ENCODE measurements around the gene FAM234B. TPM values are rescaled to one million over a fixed set of nuclear protein-coding genes. Genes with fewer than 3 reads are reported as not detected.

FAM234B gene
- total and polyA plus RNA-seq, 2 experiments from 2014 or later: 9.5 to 21.1 TPM

- TF ChIP-seq REST (IDR thresholded peaks at IDR 0.05; ENCODE audit: unreplicated experiment) (no peak), ZNF114 (CRISPR knock-in tag; IDR thresholded peaks at IDR 0.05) (no peak), CTCF (conservative IDR thresholded peaks at IDR 0.05; ENCODE audit: low read depth in 2 of 2) (no peak), ZNF331 (CRISPR knock-in tag; IDR thresholded peaks at IDR 0.05; ENCODE audit: low read depth) (no peak), EZH2 (IDR thresholded peaks at IDR 0.05; ENCODE audit: low read depth, unreplicated experiment) (no peak), NANOG (IDR thresholded peaks at IDR 0.05; ENCODE audit: borderline replicate concordance) (no peak)
Measured at GRCh38 chr12:13002301-13003097, 41.7 kb upstream of the FAM234B start (continued).

- Mint-ChIP-seq H3K36me3 (ENCODE audit: low read depth) (peaks cover 5% of the 10 kb centered on the region; the same call in 2 of the 3 replicates), H3K4me1 (peaks cover 39% of the 10 kb centered on the region), H3K27ac (no peak overlapping the region), H3K27me3 (ENCODE audit: insufficient read depth, low read depth, poor library complexity) (peaks cover 26% of the 10 kb centered on the region), H3K9me3 (peaks cover 8% of the 10 kb centered on the region; the same call in 1 of the 3 replicates), H3K4me3 (no peak overlapping the region)
- Histone ChIP-seq H3K27ac (ENCODE audit: low read depth) (no peak overlapping the region), H4K20me1 (replicated peaks; ENCODE audit: insufficient read depth) (no peaks in the 10 kb centered on the region; the same call in 1 of the 2 replicates), H3F3A (replicated peaks; ENCODE audit: low read depth) (0 out of 2 replicates have a peak, but pooled peaks cover 6% of the 10 kb centered on the region), H2AFZ (no peak overlapping the region), H3K4me2 (no peak overlapping the region), H3K27me3 (ENCODE audit: insufficient read depth) (peaks cover 21% of the 10 kb centered on the region), H3K4me1 (ENCODE audit: insufficient read depth) (peaks cover 31% of the 10 kb centered on the region), H3K79me2 (replicated peaks; ENCODE audit: insufficient read depth) (no peaks in the 10 kb centered on the region), H3K9me2 (ENCODE audit: insufficient read depth) (no peaks in the 10 kb centered on the region), H3K4me3 (no peak overlapping the region), H3K36me3 (ENCODE audit: insufficient read depth) (no peaks in the 10 kb centered on the region)
- ATAC-seq (no peak), DNase-seq (ENCODE audit: low spot score) (no peak)
- TF ChIP-seq EZH2 (IDR thresholded peaks at IDR 0.05; ENCODE audit: low read depth, unreplicated experiment) (no peak), POLR2AphosphoS5 (IDR thresholded peaks at IDR 0.05; ENCODE audit: low read depth) (no peak), ZNF114 (CRISPR knock-in tag; IDR thresholded peaks at IDR 0.05) (no peak), CREB1 (CRISPR knock-in tag; IDR thresholded peaks at IDR 0.05; ENCODE audit: low read depth) (no peak), ETS1 (IDR thresholded peaks at IDR 0.05) (no peak), NANOG (IDR thresholded peaks at IDR 0.05; ENCODE audit: borderline replicate concordance) (no peak), REST (IDR thresholded peaks at IDR 0.05; ENCODE audit: unreplicated experiment) (no peak), JUNB (IDR thresholded peaks at IDR 0.05; ENCODE audit: unreplicated experiment) (no peak), EZH2phosphoT487 (IDR thresholded peaks at IDR 0.05; ENCODE audit: unreplicated experiment) (no peak), STAT1 (IDR thresholded peaks at IDR 0.05; ENCODE audit: unreplicated experiment) (no peak), ZNF331 (CRISPR knock-in tag; IDR thresholded peaks at IDR 0.05; ENCODE audit: low read depth) (no peak)
Measured at GRCh38 chr12:13004361-13004760, 39.8 kb upstream of the FAM234B start.

All from GM23338 (cell line).